ENCODE data around the gene FBXO36. TPM values are rescaled to one million over a fixed set of nuclear protein-coding genes. Genes with fewer than 3 reads are reported as not detected.

Gene FBXO36
- total and polyA plus RNA-seq, 10 of the 15 experiments (the other 5 are each of a cell fraction or from before 2014, with no cell fraction given), result 0.79 to 2.7 (median 1.3) TPM

GRCh38 chr2:230053753-230054478, 131.6 kb downstream of the FBXO36 start (continued):
- TF ChIP-seq ELK1 (IDR thresholded peaks at IDR 0.05; ENCODE audit: low read depth, low read length) (no peak), RBBP5 (conservative IDR thresholded peaks at IDR 0.05) (no peak), CBFB (IDR thresholded peaks at IDR 0.05; ENCODE audit: low read depth) (no peak), MAX (IDR thresholded peaks at IDR 0.05; ENCODE audit: low read depth, low read length) (no peak), KLF5 (IDR thresholded peaks at IDR 0.05; ENCODE audit: partially characterized antibody) (no peak), SIX5 (IDR thresholded peaks at IDR 0.05; ENCODE audit: low read depth, low read length, severe bottlenecking) (no peak), ZNF207 (IDR thresholded peaks at IDR 0.05; ENCODE audit: borderline replicate concordance) (no peak), MTA2 (IDR thresholded peaks at IDR 0.05; ENCODE audit: low read depth) (no peak), RCOR1 (conservative IDR thresholded peaks at IDR 0.05; ENCODE audit: low read depth, low read length) (no peak), SP1 (IDR thresholded peaks at IDR 0.05; ENCODE audit: low read depth, low read length) (no peak), EP300 (IDR thresholded peaks at IDR 0.05; ENCODE audit: borderline replicate concordance in 1 of 2, control insufficient read depth in 1 of 2, low read depth in 2 of 2, low read length in 2 of 2) (no peak), CHD1 (IDR thresholded peaks at IDR 0.05; ENCODE audit: low read depth, low read length) (no peak), ZBTB33 (IDR thresholded peaks at IDR 0.05) (no peak), PBX3 (IDR thresholded peaks at IDR 0.05; ENCODE audit: insufficient replicate concordance, low read depth, low read length) (no peak)

All from GM12878 (cell line).